NCI-H446 (cell line): Measurements from ENCODE around the gene FAM13B.
"Not testable (repeated sequence)": the region's sequence is repeated elsewhere in the genome, so short reads cannot be mapped to it uniquely, and the experiment has no call there.

Source experiments
- DNase-seq, 2 experiments: peaks; one replicate each; lab custom pipeline; 2025; lab: John Stamatoyannopoulos, UW

Gene FAM13B

GRCh38 chr5:138032572-138033385 is at the start of gene FAM13B:
FAM13B (minus strand) TSS chr5:138033079; CDS start chr5:138019111, 13,968 bp downstream.
- DNase-seq, result peak; percentile 36 to 66

- DNase-seq, result no peak
Observed at GRCh38 chr5:138082033-138082432, 49.2 kb upstream of the FAM13B start.

- DNase-seq, result no peak
Observed at GRCh38 chr5:138078006-138078643, 45.2 kb upstream of the FAM13B start.

- DNase-seq, result peak in 1 of 2 experiments; percentile 59
Observed at GRCh38 chr5:138077064-138077696, 44.3 kb upstream of the FAM13B start.

- not testable (repeated sequence) for DNase-seq
Observed at GRCh38 chr5:138070026-138070425, 37.1 kb upstream of the FAM13B start.

- DNase-seq, result peak; percentile 54 to 64
Observed at GRCh38 chr5:138068742-138069600, 36.1 kb upstream of the FAM13B start.

- no peak for DNase-seq
Observed at GRCh38 chr5:138067945-138068344, 35.1 kb upstream of the FAM13B start.

GRCh38 chr5:138065102-138065501 is 32.2 kb upstream of the FAM13B start:
- no peak for DNase-seq

- DNase-seq, result no peak
Observed at GRCh38 chr5:138064526-138064925, 31.6 kb upstream of the FAM13B start.

- DNase-seq, result no peak
Observed at GRCh38 chr5:138054847-138055558, 22.1 kb upstream of the FAM13B start.

- DNase-seq, result no peak
Observed at GRCh38 chr5:138054206-138054605, 21.3 kb upstream of the FAM13B start.

GRCh38 chr5:138053554-138053953 is 20.7 kb upstream of the FAM13B start:
- DNase-seq, result no peak

- DNase-seq, result not testable (repeated sequence)
Observed at GRCh38 chr5:138052718-138053117, 19.8 kb upstream of the FAM13B start.

- no peak for DNase-seq
Observed at GRCh38 chr5:138051441-138052296, 18.8 kb upstream of the FAM13B start.

- DNase-seq, result not testable (repeated sequence)
Observed at GRCh38 chr5:138045283-138045682, 12.4 kb upstream of the FAM13B start.

- DNase-seq, result no peak
Observed at GRCh38 chr5:138038826-138039225, 5.9 kb upstream of the FAM13B start.

- no peak for DNase-seq
Observed at GRCh38 chr5:138037907-138038633, 5.2 kb upstream of the FAM13B start.

GRCh38 chr5:138037271-138037670 is 4.4 kb upstream of the FAM13B start:
- DNase-seq, result no peak
